PC-9 (cell line): ENCODE results near the gene STXBP5. TPM values are rescaled to one million over a fixed set of nuclear protein-coding genes. Genes with fewer than 3 reads are reported as not detected.

Source experiments
- BruUV-seq: library from RNA; stranded (reverse); fragments of 400-500 nt; replicated peaks from 2 replicates; lab custom pipeline; 2021; lab: Mats Ljungman, UMichigan
- CTCF ChIA-PET: fragments of 300-600 bp; sonication (Branson Sonifier 250); formaldehyde crosslinking; loops from one replicate; lab custom pipeline; 2022; ENCODE audit warnings: antibody characterized with exemption; lab: Charles Lee
- POLR2A ChIA-PET: fragments of 300-600 bp; sonication (Branson Sonifier 250); formaldehyde crosslinking; loops from one replicate; lab custom pipeline; 2022; ENCODE audit warnings: antibody characterized with exemption; ENCODE audit not compliant: unreplicated experiment; lab: Charles Lee
- DNase-seq, 2 experiments: peaks; one replicate each; pipeline versions ENCODE4 v3.0.0 to v3.0.0-alpha.2; 2015 to 2022; ENCODE audit warnings: mixed read lengths in 1 of 2
- H2AFZ ChIP-seq: fragments of 200-600 bp; sonication (generic); 2 replicates; pipeline ENCODE4 v1.8.1; 2017; ENCODE audit warnings: antibody characterized with exemption
- H3F3A ChIP-seq: fragments of 200-600 bp; sonication (generic); 2 replicates; pipeline ENCODE4 v1.8.1; 2017; ENCODE audit warnings: antibody characterized with exemption, mild to moderate bottlenecking, low read depth; ENCODE audit not compliant: insufficient read depth
- H3K27ac ChIP-seq: fragments of 200-600 bp; sonication (generic); 2 replicates; pipeline ENCODE4 v1.6.1; 2016; ENCODE audit warnings: mixed run types
- H3K27me3 ChIP-seq: fragments of 200-600 bp; sonication (generic); 2 replicates; pipeline ENCODE4 v1.6.1; 2016; ENCODE audit warnings: low read depth, mixed run types; ENCODE audit not compliant: insufficient read depth
- H3K36me3 ChIP-seq: fragments of 200-600 bp; sonication (generic); 2 replicates; pipeline ENCODE4 v1.6.1; 2016; ENCODE audit warnings: low read depth, mixed run types
- H3K4me1 ChIP-seq: fragments of 200-600 bp; sonication (generic); replicated peaks from 2 replicates; pipeline ENCODE4 v1.6.1; 2016; ENCODE audit warnings: mixed run types; ENCODE audit not compliant: insufficient read depth
- H3K4me2 ChIP-seq: fragments of 200-600 bp; sonication (generic); 2 replicates; pipeline ENCODE4 v1.6.1; 2017; ENCODE audit warnings: mixed run types
- H3K4me3 ChIP-seq: fragments of 200-600 bp; sonication (generic); 2 replicates; pipeline ENCODE4 v1.6.1; 2016; ENCODE audit warnings: mixed run types
- H3K79me2 ChIP-seq: fragments of 200-600 bp; sonication (generic); 2 replicates; pipeline ENCODE4 v1.6.1; 2017; ENCODE audit warnings: low read depth, mixed run types
- H3K9me2 ChIP-seq: fragments of 200-600 bp; sonication (generic); 2 replicates; pipeline ENCODE4 v1.8.1; 2017; ENCODE audit warnings: mild to moderate bottlenecking; ENCODE audit not compliant: insufficient read depth
- H3K9me3 ChIP-seq: fragments of 200-600 bp; sonication (generic); 2 replicates; pipeline ENCODE4 v1.8.1; 2016; ENCODE audit warnings: low read depth; ENCODE audit not compliant: insufficient read depth
- H4K20me1 ChIP-seq: fragments of 200-600 bp; sonication (generic); 2 replicates; pipeline ENCODE4 v1.8.1; 2017; ENCODE audit not compliant: insufficient read depth
- CTCF ChIP-seq: fragments of 200-600 bp; sonication (generic); conservative IDR thresholded peaks from 2 replicates; pipeline ENCODE4 v1.6.1; 2017; ENCODE audit warnings: mixed run types, antibody characterized with exemption, mild to moderate bottlenecking, moderate library complexity
- EZH2 ChIP-seq: fragments of 200-600 bp; sonication (generic); IDR thresholded peaks from 2 replicates; pipeline ENCODE4 v1.8.0; 2017; ENCODE audit warnings: antibody characterized with exemption, low read depth
- intact Hi-C: fragments of 100-400 bp; cut with micrococcal nuclease; formaldehyde crosslinking; loops from one replicate; pipeline ENCODE4 v1.10.0; 2022; ENCODE audit not compliant: unreplicated experiment
- total RNA-seq: library from RNA; stranded (reverse); gene quantifications from 2 replicates; pipeline ENCODE4 v1.2.3, GENCODE V29; 2021

Gene STXBP5
- total RNA-seq, 1 experiment from 2014 or later = 4.6 TPM

DNA sequence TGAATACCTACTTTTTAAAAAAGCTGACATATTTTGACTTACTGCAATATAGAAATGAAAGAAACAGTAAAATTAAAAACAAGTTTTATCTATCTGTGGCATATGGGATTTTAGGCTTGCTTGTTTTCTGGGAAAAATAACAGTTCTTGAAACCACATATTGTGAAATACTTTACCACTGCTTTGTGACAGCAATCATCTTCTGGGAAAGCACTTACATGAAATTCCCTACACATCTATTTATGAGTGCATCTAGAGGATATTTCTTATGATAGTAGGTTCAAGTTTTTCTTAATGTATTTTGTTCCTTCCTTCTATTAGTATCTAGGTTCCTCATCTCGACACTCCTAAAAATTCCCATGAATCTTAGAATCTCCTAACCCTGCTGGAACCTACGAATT, 75.2 kb downstream of the STXBP5 start:
- no peak overlapping the region for H2AFZ ChIP-seq
- H3K4me3 ChIP-seq = no peak overlapping the region
- H4K20me1 ChIP-seq = no peaks in the 10 kb centered on the region
- H3F3A ChIP-seq = no peaks in the 10 kb centered on the region
- CTCF ChIA-PET = no interaction called here
- intact Hi-C loops = no loop called here
- POLR2A ChIA-PET = no interaction called here
- no peak overlapping the region for H3K4me2 ChIP-seq
- no peak for TF ChIP-seq CTCF
- BruUV-seq = no TSS peak
- no peaks in the 10 kb centered on the region for H3K4me1 ChIP-seq
- no peaks in the 10 kb centered on the region for H3K79me2 ChIP-seq
- no peaks in the 10 kb centered on the region for H3K27me3 ChIP-seq
- H3K9me3 ChIP-seq = no peaks in the 10 kb centered on the region
- H3K36me3 ChIP-seq = peaks cover 13% of the 10 kb centered on the region; the same call in 1 of the 2 replicates
- no peaks in the 10 kb centered on the region; the same call in 1 of the 2 replicates for H3K9me2 ChIP-seq
- H3K27ac ChIP-seq = no peak overlapping the region
- no peak for DNase-seq

- intact Hi-C loops = no loop called here
- H3K9me3 ChIP-seq = no peaks in the 10 kb centered on the region
- H3K4me1 ChIP-seq = no peaks in the 10 kb centered on the region
- peaks cover 13% of the 10 kb centered on the region; the same call in 1 of the 2 replicates for H3K36me3 ChIP-seq
- H4K20me1 ChIP-seq = no peaks in the 10 kb centered on the region
- no peak overlapping the region for H3K4me2 ChIP-seq
- H3K27me3 ChIP-seq = no peaks in the 10 kb centered on the region
- no peak for TF ChIP-seq EZH2
- no peak for TF ChIP-seq CTCF
- H3K4me3 ChIP-seq = no peak overlapping the region
- BruUV-seq = no TSS peak
- CTCF ChIA-PET = no interaction called here
- no peaks in the 10 kb centered on the region for H3F3A ChIP-seq
- no peak for DNase-seq
- H2AFZ ChIP-seq = no peak overlapping the region
- POLR2A ChIA-PET = interaction anchor here (0.5 kb wide), 1 partner anchor 941 kb away, joined by 5 read pairs; no protein-coding TSS in a partner anchor
- H3K27ac ChIP-seq = no peak overlapping the region
- H3K9me2 ChIP-seq = no peaks in the 10 kb centered on the region
- no peaks in the 10 kb centered on the region for H3K79me2 ChIP-seq
These were observed 77.8 kb downstream of the STXBP5 start for GRCh38 chr6:147281895-147282565.

GRCh38 chr6:147282566-147282959, 78.3 kb downstream of the STXBP5 start:
- no peak for DNase-seq
- POLR2A ChIA-PET = interaction anchor here (0.5 to 0.6 kb wide), 2 partner anchors 69 to 941 kb away, joined by 5 to 18 read pairs; no protein-coding TSS in a partner anchor

More at GRCh38 chr6:147282566-147282959, 78.3 kb downstream of the STXBP5 start:
- Histone ChIP-seq H3K36me3 (peaks cover 11% of the 10 kb centered on the region; the same call in 1 of the 2 replicates), H3K4me2 (no peak overlapping the region), H3F3A (no peaks in the 10 kb centered on the region), H3K27me3 (no peaks in the 10 kb centered on the region), H3K27ac (no peak overlapping the region), H2AFZ (no peak overlapping the region), H4K20me1 (no peaks in the 10 kb centered on the region), H3K4me1 (peaks cover 2% of the 10 kb centered on the region), H3K4me3 (no peak overlapping the region), H3K79me2 (no peaks in the 10 kb centered on the region), H3K9me2 (no peaks in the 10 kb centered on the region), H3K9me3 (no peaks in the 10 kb centered on the region)
- BruUV-seq = no TSS peak
- intact Hi-C loops = no loop called here
- CTCF ChIA-PET = no interaction called here
- TF ChIP-seq CTCF (no peak), EZH2 (no peak)
